ENCODE results near the gene DAPK1.

- TF ChIP-seq CTCF (IDR thresholded peaks at IDR 0.05 in 2 of 3, conservative IDR thresholded peaks at IDR 0.05 in 1 of 3; ENCODE audit: control insufficient read depth in 2 of 3, extremely low read depth in 1 of 3, insufficient read depth in 1 of 3, low read depth in 3 of 3, low read length in 3 of 3) (no peak), SIN3A (IDR thresholded peaks at IDR 0.05; ENCODE audit: low read depth, low read length) (no peak), CREM (IDR thresholded peaks at IDR 0.05; ENCODE audit: low read depth) (no peak), ZNF384 (IDR thresholded peaks at IDR 0.05; ENCODE audit: borderline replicate concordance, low read depth, low read length) (no peak), HDAC6 (IDR thresholded peaks at IDR 0.05; ENCODE audit: unreplicated experiment) (no peak), CEBPB (IDR thresholded peaks at IDR 0.05; ENCODE audit: borderline replicate concordance in 1 of 2, low read depth in 2 of 2, low read length in 2 of 2) (no peak), POLR2AphosphoS5 (IDR thresholded peaks at IDR 0.05; ENCODE audit: low read length) (no peak)
Measured at GRCh38 chr9:87567983-87568382, 70.3 kb downstream of the DAPK1 start.
